DND-41 (cell line): ENCODE data around the gene ANAPC13.

ENCODE experiments used
- EZH2 ChIP-seq: IDR thresholded peaks from 3 replicates; pipeline ENCODE4 v1.6.1; 2012; ENCODE audit warnings: borderline replicate concordance, low read depth, mild to moderate bottlenecking, moderate library complexity, low read length, inconsistent platforms; ENCODE audit not compliant: severe bottlenecking
- TF ChIP-seq, protein P1 (sequence below): IDR thresholded peaks from 2 replicates; pipeline ENCODE4 v1.5.1; 2012; ENCODE audit warnings: borderline replicate concordance, low read length, moderate library complexity, mild to moderate bottlenecking; ENCODE audit not compliant: poor library complexity, severe bottlenecking; ENCODE audit errors: extremely low read depth

DNA sequence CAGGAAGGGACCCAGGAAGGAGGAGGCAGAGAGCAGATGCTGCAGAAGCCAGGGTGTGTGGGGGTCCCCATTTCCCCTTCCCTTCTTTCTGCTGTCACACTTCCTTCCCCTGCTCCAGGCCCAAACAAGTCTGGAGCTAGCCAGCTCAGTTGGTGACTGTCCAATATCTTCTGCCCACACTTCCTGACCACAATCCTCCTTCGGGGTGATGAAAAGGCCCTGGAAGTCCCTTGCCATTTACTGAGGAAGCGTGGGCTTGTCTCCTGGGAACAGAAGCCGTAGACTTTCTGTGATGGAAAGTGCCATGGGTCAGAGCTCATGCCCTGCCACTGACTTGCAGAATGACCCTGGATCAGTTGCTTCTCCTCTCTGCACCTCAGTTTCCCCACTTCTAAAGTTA is 39.0 kb downstream of the ANAPC13 start:
- TF ChIP-seq, protein P1, sequence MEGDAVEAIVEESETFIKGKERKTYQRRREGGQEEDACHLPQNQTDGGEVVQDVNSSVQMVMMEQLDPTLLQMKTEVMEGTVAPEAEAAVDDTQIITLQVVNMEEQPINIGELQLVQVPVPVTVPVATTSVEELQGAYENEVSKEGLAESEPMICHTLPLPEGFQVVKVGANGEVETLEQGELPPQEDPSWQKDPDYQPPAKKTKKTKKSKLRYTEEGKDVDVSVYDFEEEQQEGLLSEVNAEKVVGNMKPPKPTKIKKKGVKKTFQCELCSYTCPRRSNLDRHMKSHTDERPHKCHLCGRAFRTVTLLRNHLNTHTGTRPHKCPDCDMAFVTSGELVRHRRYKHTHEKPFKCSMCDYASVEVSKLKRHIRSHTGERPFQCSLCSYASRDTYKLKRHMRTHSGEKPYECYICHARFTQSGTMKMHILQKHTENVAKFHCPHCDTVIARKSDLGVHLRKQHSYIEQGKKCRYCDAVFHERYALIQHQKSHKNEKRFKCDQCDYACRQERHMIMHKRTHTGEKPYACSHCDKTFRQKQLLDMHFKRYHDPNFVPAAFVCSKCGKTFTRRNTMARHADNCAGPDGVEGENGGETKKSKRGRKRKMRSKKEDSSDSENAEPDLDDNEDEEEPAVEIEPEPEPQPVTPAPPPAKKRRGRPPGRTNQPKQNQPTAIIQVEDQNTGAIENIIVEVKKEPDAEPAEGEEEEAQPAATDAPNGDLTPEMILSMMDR: no peak
- no peak for TF ChIP-seq EZH2
